GM13977 (cell line): Measurements from ENCODE around the gene SHISAL1.

ENCODE experiments used
- DNase-seq: peaks from one replicate; pipeline ENCODE4 v3.0.0; 2012; ENCODE audit warnings: low spot score
- CTCF ChIP-seq: IDR thresholded peaks from 2 replicates; pipeline ENCODE4 v1.5.1; 2012; ENCODE audit warnings: mild to moderate bottlenecking, control low read depth; ENCODE audit not compliant: insufficient read depth; ENCODE audit errors: extremely low read depth, missing control alignments
- in situ Hi-C: fragments of 300-500 bp; cut with MboI; formaldehyde crosslinking; loops from one replicate; pipeline ENCODE4 v1.12.0; 2022; ENCODE audit warnings: low sequenced_read_pairs, low pct_unique_long_range_greater_than_20kb, mixed read lengths, inconsistent platforms; ENCODE audit not compliant: unreplicated experiment

Gene SHISAL1

GRCh38 chr22:44215287-44215686, 97.5 kb downstream of the SHISAL1 start:
- no peak for TF ChIP-seq CTCF
- in situ Hi-C loops, result no loop called here
- no peak for DNase-seq

DNA sequence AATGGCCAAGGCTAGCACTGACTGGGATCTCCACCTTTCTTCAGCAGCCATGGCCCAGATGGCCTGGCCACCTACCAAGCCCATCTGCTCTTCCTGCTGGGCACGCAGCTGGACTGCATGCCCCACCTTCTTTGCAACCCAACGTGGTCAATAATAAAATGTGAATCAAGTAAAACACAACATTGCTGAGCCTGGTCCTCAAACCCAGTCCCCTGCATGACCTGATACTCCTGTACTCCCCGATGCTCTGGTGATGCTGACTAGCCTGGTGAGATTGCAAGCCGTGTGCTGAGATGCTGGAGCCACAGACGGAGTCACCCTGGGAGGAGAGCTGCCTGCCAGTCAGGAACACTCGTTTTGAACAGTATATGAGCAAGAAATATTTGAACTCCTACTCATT, 98.0 kb downstream of the SHISAL1 start:
- TF ChIP-seq CTCF, result no peak
- DNase-seq, result no peak
- in situ Hi-C loops, result no loop called here

GRCh38 chr22:44214187-44214586, 98.6 kb downstream of the SHISAL1 start:
- in situ Hi-C loops, result no loop called here
- DNase-seq, result no peak
- no peak for TF ChIP-seq CTCF

GRCh38 chr22:44213489-44214043, 99.2 kb downstream of the SHISAL1 start:
- no peak for TF ChIP-seq CTCF
- DNase-seq, result no peak
- in situ Hi-C loops, result no loop called here

DNA sequence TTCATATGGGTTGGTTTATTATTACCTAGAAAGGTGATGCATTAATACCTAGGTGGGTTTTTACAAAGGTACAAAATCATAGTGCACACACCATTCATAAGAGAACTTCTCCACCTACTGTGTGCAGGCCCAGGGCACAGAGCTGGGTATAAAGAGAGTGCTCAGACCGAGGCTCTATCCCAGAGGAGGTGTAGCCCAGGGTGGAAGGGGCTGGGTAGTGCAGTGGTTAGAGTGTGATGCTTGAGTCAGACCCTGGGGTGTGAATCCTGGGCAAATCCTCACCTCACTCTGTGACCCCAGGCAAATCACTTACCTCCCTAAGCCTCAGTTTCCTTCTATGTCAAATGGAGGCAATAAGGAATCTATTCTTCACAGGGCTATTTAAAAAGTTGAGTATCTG, 99.8 kb downstream of the SHISAL1 start:
- DNase-seq, result no peak
- in situ Hi-C loops, result no loop called here
- no peak for TF ChIP-seq CTCF

GRCh38 chr22:44211946-44212930, 100.5 kb downstream of the SHISAL1 start:
- in situ Hi-C loops, result no loop called here
- no peak for TF ChIP-seq CTCF
- no peak for DNase-seq
